ENCODE measurements around the gene ST6GAL1.

ST6GAL1 gene

GRCh38 chr3:186917512-186918312, 12.6 kb upstream of the ST6GAL1 start:
- DNase-seq (ENCODE audit: low spot score) = no peak

- DNase-seq (ENCODE audit: low spot score) = no peak
These were observed 10.0 kb upstream of the ST6GAL1 start for GRCh38 chr3:186920301-186920700.

- no peak for DNase-seq (ENCODE audit: low spot score)
These were observed 9.5 kb upstream of the ST6GAL1 start for GRCh38 chr3:186920796-186921195.

GRCh38 chr3:186921578-186921977, 8.7 kb upstream of the ST6GAL1 start:
- no peak for DNase-seq (ENCODE audit: low spot score)

- DNase-seq (ENCODE audit: low spot score) = no peak
These were observed 8.1 kb upstream of the ST6GAL1 start for GRCh38 chr3:186922224-186922623.

GRCh38 chr3:186922790-186923189, 7.5 kb upstream of the ST6GAL1 start:
- no peak for DNase-seq (ENCODE audit: low spot score)

- DNase-seq (ENCODE audit: low spot score) = no peak
These were observed 7.1 kb upstream of the ST6GAL1 start for GRCh38 chr3:186923241-186923640.

- DNase-seq (ENCODE audit: low spot score) = no peak
These were observed 4.5 kb upstream of the ST6GAL1 start for GRCh38 chr3:186925826-186926225.

GRCh38 chr3:186929186-186929585, 1.1 kb upstream of the ST6GAL1 start:
- no peak for DNase-seq (ENCODE audit: low spot score)

- DNase-seq (ENCODE audit: low spot score) = no peak
These were observed 641 bp upstream of the ST6GAL1 start for GRCh38 chr3:186929685-186930084.

- DNase-seq (ENCODE audit: low spot score) = peak; percentile 90
These were observed 560 bp downstream of the ST6GAL1 start for GRCh38 chr3:186930641-186931531.

- DNase-seq (ENCODE audit: low spot score) = peak; percentile 36
These were observed 1.4 kb downstream of the ST6GAL1 start for GRCh38 chr3:186931532-186932280.

GRCh38 chr3:186932281-186933181, 2.2 kb downstream of the ST6GAL1 start:
- no peak for DNase-seq (ENCODE audit: low spot score)

GRCh38 chr3:186933816-186934215, 3.5 kb downstream of the ST6GAL1 start:
- no peak for DNase-seq (ENCODE audit: low spot score)

GRCh38 chr3:186935133-186935532, 4.8 kb downstream of the ST6GAL1 start:
- no peak for DNase-seq (ENCODE audit: low spot score)

- DNase-seq (ENCODE audit: low spot score) = no peak
These were observed 6.9 kb downstream of the ST6GAL1 start for GRCh38 chr3:186937017-186937875.

- no peak for DNase-seq (ENCODE audit: low spot score)
These were observed 8.4 kb downstream of the ST6GAL1 start for GRCh38 chr3:186938716-186939115.

GRCh38 chr3:186939536-186939935, 9.2 kb downstream of the ST6GAL1 start:
- DNase-seq (ENCODE audit: low spot score) = no peak

- DNase-seq (ENCODE audit: low spot score) = no peak
These were observed 10.6 kb downstream of the ST6GAL1 start for GRCh38 chr3:186940967-186941366.

- DNase-seq (ENCODE audit: low spot score) = no peak
These were observed 11.8 kb downstream of the ST6GAL1 start for GRCh38 chr3:186942168-186942567.
